T-helper 9 cell (primary cell): Measurements from ENCODE around the gene ASXL1.
"Not testable (repeated sequence)": the region's sequence is repeated elsewhere in the genome, so short reads cannot be mapped to it uniquely, and the experiment has no call there.

Experiments used
- DNase-seq: peaks from one replicate; pipeline ENCODE4 v3.0.0-alpha.2; 2020

Gene ASXL1

DNA sequence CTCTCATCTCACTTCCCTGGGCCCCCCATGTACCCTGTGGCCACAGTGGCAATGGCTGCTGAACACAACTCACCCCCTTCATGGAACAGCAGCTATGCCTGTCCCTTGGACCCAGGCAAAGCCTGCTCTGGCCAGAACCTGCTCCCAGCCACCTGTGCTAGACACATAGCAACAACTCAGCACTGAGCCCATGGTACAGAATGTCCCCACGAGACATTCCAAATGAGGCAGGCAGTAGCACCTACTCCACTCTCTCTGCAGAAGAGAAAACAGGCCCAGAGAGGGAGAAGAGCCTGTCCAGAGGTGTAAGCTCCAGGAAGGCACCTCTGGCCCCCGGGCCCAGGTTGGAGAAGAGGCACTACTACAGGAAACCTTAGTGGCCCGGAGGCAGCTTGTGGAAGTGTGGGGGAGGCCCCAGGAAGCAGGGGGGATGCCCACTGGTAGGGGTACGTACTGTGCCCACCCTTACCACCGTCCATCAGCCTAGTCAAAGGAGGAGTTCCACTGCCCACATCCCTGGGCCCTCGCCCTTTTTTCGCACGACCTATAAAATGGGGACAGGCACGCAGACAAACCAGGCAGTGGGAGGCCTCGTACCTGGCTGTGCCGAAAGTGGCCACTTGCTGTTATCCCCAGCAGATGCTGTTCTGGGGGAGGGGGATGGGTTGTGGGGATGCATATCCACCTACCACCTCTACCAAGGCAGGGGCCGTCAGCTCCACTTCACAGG lies 97.2 kb downstream of the ASXL1 start:
- DNase-seq, result no peak

DNA sequence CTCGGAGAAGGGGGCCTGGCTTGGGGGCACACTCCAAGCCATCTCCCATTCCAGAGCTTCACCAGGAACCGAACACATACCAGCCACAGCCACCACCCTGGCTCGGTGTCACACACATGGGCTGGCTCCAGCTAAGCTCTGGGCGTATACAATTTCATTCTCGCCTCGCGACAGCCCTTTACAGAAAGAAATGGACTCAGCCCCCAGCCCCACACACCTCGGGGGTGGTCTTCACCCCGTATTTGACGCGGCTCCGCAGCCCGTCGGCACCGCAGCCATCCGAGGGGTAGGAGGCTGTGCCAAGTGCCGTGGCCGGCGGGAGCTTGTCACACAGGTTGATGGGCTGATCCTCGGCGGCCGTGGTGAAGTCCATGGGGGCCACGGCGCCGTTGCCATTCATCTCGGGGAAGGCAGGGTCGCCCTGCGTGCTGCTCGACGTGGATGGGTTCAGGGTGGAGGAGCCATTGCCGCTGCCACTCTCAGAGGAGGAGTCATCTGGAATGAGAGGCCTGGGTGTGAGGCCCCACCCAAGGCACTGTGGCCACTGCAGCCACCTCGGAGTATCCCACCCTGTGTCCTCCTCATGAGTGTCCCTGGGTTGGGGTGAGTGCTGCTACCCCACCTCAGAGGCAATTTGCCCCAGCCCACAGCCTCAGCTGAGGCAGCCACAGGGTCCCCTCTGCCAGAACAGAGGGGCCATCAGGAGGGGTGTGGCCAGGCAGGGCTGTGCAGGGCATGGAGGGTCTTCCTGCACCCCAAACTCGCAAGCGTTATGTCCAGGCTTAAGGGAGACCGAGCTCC lies 98.0 kb downstream of the ASXL1 start:
- no peak for DNase-seq

DNA sequence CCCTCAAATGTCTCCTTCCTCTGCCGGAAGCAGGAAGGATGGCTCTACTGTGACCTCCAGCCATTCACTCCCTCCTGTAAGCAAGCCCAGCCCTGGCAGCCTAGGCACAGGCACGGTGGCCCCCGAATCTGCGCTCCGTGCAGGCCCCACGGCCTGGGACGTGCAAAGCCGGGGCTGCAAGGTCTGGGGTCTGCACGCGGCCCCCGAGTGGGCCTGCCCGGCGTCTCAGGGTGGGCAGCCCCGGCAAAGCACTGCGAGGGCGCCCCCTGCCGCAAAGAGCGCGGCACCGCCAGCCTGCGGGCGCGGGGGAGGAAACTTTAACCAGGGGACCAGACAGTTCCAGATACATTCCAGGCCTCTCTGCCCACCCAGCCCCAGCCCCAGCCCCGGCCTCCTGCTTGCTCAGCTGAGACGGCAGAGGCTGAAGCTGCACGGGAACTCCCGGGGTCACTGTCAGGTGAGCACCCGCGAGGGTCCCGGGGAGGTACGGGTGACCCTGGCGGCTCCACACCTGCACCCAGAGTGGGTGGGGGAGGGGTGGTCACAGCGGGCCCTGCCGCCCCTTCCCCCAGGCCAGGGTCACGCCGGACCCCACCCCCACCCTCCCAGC lies 98.8 kb downstream of the ASXL1 start:
- DNase-seq, result no peak

DNA sequence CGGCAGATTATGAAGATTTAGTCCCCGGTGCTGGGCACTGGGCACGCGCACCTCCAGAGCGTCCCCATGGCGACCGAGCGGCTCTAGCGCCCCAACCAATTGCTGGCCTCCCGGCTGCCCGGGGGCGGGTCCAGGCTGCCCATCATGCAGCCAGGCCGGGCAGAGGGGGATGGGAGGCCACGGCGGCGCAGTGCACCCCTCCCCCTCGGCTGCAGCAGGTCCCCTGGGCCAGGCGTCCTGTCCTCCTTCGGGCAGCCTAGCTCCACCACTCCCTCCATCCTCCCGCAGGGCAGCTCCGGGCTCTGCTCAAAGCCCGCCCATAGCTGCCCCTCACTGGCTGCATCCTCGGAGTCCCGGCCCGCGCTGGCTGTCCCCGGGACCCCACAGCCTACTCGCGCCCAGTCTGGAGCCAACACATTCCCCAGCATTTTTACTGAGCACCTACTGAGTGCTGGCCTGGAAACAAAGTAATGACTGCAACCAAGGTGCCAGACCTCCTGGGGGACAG lies 99.4 kb downstream of the ASXL1 start:
- no peak for DNase-seq

DNA sequence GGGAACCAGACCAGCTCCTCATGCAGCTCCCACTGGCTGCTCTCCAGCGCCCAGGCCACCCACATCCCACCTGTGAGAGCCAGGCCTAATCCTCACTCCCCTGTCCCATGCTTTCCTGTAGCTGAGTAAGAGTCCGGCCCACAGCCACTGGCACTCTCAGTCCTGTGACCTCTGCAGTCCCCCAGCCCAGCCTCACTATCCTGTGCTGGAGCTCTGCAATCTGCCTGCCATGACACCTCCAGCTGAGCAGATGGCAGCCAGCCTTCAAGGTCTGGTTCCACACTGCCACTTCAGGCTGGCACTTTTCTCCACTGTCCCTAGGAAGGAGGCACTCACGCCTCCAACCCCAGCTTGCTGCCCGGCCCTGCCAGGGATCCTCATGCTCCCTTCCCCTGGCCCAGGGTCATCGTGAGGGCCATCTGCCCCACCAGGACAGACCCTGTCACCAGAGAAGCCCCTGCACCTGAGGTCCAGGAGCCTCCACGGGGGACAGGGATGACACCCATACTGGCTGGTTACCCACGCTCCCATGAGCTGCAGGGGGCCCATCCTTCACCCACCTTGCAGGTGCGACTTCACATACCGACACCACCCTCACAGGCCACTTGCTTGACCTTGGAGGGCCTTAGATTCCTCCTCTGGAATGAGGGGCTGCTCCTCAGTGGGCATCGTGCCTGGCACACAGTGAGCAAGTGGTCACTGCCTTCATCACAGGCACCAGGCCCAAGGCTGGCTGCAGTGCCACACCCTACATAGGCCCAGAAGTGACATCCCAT lies 100.1 kb downstream of the ASXL1 start:
- DNase-seq, result no peak

DNA sequence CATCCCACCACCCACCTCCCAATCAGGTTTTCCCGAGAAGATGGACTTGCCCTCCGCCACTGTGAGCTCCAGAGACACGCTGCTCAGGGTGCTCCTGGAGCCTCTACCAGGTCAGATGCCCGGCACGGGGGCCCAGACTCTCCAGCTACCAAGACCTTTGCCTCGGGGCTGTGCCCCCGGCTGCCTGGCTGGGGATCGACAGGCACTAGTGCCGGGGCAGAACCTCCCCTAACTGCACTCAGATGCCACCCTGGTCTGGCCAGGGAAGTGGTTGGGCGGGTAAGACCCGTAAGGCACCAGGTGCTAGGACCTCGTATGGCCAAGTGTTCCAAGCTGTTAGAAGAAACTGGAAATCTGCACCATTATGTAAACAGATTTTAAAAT lies 100.7 kb downstream of the ASXL1 start:
- DNase-seq, result no peak

DNA sequence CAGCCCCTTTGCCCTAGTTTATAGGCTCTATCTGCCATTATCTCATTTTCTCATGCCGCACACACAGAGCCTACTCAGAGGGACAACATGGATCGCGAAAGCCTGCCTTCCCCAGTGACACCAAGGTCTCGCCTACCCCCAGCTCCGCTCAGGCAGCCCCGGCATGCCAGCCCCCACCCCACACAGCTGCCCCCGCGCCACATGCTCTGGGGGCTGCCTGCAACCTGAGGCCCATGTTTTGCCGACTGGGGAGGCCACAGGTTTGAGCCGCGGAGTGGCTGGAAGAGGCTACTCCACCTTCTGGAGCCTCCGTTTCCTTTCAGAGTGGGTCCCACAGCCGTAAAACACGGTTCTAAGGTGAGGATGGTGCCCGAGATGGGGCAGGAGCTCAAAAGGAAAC lies 102.1 kb downstream of the ASXL1 start:
- no peak for DNase-seq

DNA sequence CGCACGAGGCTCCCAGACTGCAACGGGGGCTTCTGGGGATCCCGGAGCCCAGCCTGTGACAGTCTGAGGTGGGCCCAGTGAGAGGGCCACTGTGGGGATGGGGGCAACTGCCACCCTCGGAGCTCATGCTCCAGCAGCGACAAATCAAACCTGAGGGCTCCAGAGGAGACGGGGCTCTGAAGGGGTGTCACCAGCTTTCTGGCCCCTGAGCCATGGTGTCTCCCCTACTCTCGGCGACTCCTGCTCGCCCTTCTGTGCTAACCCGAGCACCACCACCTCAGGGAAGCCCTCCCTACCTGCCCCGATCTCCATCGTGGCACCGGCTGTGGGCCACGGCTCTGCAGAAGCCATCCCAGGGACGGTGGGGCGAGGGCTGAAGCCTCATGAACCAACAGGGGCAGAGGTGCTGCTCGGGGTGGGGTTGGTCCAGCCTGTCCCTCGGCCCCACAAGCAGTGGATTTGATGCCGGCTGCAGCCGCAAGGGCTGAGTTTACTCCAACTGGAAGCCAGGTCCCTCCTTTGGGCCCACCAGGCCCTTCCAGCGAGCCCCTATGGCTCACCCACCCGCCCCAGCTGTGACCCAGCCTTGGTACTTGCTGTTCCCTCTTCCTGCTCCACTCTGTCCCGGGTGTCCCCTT lies 102.7 kb downstream of the ASXL1 start:
- DNase-seq, result no peak

DNA sequence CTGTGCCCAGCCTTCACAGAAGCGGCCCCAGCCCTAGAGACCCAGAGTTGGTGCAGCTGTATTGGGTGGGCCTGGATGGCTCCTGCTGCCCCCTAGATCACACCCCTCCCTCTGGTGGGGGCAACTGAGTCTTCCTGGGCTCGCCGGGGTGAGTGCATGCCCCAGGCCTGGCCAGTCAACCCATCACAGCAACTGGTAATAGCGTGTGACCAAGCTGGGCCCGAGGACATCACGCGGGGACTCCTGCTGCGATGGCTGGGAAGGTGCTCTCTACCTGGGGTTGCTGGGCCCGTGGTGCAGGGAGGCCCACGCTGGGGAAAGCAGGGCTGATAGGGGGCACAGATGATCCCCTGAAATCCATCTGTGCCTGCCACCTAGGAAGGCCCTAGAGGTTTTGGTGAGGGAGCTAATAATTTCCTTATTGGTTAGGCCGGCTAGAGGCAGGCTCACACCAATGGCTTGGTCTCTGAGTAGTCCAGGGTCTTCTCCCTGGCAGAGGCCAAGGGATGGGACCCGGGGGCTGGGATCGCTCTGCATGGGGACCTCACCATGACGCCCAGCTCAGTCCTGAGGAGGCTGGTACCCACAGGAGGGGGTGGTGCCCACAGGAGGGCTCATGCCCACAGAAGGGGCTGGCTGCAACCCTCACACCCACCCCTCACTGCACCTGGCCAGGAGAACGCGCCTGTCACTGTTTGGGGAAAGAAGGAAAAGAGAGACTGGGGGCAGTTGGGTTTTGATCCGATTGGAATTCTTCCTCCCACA lies 103.9 kb downstream of the ASXL1 start:
- no peak for DNase-seq

DNA sequence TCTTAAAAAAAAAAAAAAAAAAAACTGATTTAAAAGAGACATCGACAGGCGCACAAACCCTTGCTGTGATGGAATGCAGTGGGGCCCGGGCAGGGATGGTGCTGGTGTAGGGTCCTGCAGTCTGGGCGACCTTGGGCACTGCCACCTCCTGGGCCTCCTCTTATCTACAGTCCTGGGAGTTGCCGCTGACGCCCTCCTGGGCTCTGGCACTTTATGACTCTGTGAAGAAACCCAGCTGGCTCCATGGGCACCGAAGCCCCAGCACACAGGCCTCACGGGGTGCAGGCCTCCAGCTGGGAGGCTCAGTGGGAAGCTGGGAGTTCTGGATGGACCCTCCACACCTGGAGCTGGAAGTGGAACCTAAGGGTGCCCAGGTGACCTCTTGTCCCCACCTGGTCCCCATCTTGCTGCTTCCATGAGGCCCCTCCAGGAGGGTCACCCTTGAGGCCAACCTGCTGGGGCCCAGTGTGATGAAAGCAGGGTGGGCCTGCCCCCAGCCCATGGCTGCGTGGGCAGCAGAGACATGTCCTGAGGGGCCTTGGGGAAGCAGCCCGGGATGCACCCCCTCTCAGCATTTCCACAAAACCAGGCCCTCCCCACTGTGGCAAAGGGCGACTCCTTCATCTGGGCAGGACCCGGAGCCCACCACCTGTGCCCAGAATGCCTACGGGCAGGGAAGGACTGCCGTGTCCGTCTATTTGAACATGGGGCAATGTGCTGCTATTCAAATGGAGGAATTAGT lies 104.9 kb downstream of the ASXL1 start:
- DNase-seq, result no peak

DNA sequence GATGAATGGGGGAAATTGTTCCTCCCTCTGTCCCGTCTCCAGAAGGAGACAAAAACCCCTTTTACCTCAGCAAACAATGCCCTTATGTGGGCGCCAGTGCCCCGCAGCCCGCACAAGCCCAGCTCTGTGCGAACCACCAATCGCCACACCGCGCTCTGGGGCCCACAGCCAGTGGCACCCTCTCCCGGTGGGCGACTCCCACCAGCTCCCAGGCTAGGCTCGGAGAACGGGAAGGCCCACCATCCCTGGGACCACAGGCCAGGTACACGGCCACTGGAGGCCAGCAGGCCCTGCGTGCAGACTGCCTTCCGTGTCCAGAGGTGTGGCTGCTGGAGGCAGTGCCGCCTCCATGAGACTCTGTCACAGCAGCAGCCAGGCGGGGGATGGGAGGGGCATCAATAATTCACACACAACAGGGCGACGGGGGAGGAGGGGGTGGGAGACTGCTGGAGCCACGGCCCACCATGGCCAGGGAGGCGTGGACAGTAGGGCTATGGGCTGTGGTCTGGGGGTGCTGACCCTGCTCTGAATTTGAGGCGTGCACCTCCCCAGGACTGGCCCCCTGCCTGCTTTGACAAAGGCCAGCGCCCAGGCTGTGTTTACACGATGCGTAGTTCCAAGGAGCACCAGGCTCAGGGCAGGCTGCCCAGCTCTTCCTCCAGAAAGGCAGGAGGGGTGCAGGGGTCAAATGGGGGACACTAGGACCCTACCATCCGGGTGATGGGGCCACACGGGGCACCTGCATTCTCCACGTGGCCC lies 105.7 kb downstream of the ASXL1 start:
- no peak for DNase-seq

DNA sequence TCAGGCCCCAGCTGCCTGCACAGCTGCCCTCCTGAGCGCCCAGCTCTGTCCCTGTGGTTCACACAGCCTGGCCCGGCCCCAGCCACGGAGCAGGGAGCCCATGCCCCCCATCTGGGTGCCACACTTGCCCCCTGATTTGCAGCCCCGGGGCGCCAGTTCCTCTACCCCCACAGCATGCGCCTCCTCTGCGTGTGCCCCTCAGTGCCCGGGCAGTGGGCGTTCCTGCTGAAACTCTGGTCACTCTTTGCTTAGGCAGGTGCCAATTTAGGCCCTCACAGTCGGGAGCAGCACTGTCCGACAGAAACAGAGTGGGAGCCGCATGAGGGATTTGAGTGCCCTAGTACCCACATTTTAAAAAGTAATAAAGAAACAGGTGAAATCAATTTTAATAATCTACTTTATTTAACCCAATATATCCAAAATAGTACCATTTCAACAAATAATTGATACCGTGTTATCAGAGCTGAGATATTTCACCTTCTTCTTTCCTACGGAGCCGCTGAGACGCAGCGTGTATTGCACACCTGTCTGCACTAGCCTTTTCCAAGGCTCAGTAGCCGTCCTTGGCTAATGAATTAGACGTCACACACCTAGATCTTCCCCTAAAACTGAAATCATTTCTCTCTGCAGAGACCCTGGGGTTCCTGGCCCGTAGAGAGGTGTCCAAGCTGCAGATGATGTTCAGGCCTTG lies 106.4 kb downstream of the ASXL1 start:
- no peak for DNase-seq

DNA sequence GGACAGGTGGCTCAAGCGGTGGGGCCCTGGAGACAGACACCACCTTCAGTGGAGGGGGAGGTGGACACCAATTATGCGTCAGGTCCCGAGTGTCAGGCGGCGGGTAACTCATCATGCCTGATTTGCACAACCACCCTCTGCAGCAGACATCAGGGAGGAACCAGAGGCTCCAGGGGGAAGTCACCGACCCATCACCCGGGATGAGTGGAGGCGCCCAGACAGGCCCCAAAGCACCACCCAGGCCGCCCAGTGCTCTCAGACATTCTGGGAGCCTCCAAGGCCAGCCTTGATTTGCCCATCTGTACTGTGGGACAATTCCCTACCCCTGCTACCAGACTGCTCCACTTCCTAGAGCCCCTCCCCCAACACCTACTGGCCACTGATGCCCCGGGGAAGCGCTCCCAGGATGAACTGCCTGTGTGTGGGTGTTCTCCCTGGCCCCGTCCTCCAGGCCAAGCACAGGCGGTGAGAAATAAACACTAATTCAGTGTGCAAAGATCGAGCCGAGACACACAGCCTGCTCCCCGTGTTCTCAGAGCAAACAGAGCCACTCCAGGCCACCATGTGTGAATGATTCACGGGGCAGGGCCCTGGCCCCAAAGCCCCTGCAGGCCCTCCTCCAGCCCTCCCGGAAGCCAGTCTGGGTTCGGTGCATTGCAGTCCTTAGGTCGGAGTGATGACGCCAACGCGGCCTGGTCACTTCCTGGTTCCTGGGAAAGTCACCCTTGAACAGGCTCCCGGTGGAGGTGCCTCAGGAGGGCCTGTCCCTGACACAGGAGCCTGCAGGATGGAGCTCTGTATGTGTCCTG lies 107.2 kb downstream of the ASXL1 start:
- no peak for DNase-seq

DNA sequence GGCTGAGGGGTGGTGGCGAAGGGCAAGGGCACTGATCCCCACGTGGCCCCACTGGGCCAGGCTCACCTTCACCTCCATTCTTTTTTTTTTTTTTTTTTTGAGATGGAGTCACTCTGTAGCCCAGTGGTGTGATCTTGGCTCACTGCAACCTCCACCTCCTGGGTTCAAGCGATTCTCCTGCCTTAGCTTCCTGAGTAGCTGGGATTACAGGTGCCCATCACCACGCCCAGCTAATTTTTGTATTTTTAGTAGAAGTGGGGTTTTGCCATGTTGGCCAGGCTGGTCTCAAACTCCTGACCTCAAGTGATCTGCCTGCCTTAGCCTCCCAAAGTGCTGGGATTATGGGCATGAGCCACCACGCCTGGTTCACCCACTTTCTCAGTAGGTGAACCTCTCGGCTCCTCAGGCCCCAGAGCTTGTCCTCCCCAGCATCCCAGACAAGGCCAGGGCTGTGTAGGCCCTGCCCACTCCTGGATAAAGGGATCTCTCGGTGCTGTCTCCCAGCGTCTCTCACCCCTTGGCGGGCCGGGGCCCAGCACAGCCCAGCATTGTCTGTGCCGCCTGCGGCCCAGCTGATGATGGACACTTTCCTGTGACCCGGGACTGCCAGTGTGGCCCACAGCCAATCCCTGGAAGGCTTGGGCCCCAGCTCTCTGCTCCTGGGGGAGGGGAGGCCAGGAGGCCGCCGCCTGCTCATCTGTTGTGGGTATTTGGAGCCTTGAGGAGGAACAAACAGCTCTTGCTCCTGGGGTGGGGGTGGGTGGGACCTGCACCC lies 108.0 kb downstream of the ASXL1 start:
- DNase-seq, result not testable (repeated sequence)

DNA sequence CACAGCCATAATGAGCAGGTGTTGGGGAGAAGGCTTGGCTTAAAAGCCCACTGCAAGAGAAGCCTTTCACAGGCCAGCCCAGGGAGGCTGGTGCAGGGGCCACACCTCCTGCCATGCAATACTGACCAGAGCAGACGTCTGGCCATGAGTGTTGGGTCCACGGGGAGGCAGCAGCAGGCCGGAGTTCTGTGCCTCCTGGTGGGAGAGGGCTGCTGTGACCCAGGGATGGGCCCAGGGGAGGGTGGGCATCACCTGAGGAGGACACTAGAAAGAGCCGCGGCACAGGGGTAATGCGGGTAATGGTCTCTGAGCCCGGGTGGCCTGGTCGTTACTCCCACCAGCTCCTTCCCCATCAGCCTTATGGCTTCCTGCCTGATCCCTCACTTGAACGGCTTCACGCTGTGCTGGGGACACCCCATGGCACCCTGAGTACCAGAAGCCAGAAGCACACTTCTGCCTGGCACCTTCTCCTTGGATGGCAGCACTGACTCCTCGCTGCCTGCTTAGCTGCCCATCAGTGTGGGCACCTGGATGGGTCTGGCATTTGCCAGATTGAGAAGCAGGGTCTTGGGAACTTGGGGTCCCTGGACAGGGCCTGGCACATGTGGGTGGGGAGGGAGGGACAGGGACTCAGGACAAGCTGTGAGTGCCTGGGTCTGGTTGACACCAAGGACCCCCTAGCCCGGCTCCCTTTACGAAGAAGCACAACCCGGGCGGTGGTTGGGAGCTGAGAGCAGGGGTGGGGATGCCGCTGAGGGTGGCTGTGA lies 108.8 kb downstream of the ASXL1 start:
- DNase-seq, result no peak

DNA sequence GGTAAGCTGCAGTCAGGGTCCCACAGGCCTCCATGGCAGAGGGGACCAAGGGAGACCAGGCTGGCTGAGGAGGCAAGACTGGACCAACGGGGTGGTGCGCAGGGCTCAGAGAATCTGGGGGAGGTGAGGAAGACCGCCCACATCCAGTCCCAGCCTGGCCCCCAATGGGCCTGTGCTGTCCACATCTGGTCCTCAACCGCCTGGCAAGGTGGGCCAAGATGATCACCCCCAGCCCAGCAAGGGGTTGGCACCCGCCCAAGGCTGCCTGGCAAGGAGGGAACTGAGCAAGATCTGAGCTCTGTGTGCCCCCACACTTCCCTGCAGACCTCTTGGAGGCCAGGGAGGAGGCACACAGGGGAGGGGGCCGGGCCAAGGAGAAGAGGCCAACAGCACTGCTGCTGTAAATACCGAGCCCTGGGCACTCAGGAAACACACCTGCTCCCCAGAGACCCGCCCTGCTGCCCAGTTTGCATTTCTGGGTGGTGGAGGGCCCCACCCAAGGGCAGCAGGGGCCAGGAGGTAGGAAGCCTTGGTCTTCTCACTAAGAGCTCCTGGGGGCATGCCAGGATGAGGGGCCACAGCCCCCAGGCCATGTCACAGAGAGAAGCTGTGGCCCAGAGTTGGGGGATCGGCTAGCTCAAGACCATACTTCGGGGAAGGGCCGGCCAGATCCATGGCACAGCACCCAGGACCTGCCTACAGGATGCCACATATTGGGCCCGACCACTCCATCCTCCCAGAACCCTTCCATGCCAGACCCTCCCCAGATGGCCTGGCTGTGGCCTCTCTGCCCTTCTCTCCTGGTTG lies 109.6 kb downstream of the ASXL1 start:
- DNase-seq, result no peak
